ENCODE data around the gene CELF1.
"Not testable (repeated sequence)": the region's sequence is repeated elsewhere in the genome, so short reads cannot be mapped to it uniquely, and the experiment has no call there.

The CELF1 gene

GRCh38 chr11:47572715-47573255 lies 19.9 kb upstream of the CELF1 start:
- no peak for DNase-seq

DNA sequence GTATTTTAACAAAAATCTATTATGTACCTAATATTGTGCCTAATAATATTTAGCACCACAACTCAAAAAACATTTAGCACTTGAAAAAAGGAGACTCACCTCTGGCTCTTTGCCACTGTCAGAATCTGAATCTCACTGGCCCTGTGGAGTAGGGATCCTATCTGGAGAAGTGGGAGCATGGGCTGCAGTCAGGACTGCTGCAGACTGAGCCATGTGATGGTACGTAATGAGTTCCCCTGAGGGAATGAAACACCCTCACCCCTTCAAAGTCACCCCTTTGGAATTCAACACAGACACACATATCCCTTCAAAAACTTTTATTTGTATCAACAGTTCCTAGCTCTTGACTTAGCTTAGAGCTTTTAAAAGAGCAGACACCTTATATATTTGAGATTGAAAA lies 19.0 kb upstream of the CELF1 start:
- DNase-seq, result no peak

- no peak for DNase-seq
Measured at GRCh38 chr11:47571357-47571729, 18.4 kb upstream of the CELF1 start.

GRCh38 chr11:47570651-47571356 lies 17.9 kb upstream of the CELF1 start:
- no peak for DNase-seq

GRCh38 chr11:47569646-47570045 lies 16.7 kb upstream of the CELF1 start:
- DNase-seq, result no peak

- no peak for DNase-seq
Measured at GRCh38 chr11:47566149-47566698, 13.3 kb upstream of the CELF1 start.

GRCh38 chr11:47565340-47566148 lies 12.6 kb upstream of the CELF1 start, which contains the start of gene PTPMT1:
TSS of gene PTPMT1 (plus strand) at chr11:47565599. CDS start at chr11:47565623, 24 bp downstream.
- DNase-seq, result no peak

DNA sequence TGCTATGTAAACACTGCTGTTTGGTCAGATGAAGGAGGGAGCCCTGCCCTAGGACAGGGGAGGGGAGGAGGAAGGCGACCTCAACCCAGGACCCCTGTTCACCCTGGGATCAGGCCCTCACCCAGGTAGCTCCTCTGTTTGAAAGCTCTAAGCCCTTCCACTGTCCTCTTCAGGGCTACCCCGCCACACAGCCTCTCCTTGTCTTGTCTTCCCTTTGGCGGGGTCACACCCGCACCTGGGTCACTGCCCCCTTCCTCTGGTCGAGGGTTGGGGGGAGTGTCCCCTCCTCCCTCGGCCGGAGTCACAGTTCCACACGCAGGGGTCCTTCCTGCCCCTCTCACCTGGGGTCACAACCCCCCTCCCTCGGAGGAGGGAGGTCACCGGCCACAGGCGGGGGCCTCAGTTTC lies 12.0 kb upstream of the CELF1 start:
- DNase-seq, result no peak

- DNase-seq, result not testable (repeated sequence)
Measured at GRCh38 chr11:47564366-47564765, 11.4 kb upstream of the CELF1 start.

DNA sequence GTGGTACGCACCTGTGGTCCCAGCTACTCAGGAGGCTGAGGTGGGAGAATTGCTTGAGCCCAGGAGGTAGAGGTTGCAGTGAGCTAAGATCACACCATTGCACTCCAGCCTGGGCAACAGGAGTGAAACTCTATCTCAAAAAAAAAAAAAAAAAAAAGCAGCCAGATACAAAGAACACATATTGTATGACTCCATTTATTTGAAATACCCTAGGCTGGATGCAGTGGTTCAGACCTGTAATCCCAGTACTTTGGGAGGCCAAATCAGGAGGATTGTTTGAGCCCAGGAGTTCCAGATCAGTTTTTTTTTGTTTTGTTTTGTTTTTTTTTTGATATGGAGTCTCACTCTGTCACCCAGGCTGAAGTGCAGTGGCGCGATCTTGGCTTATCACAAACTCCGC lies 9.5 kb upstream of the CELF1 start:
- DNase-seq, result not testable (repeated sequence)

DNA sequence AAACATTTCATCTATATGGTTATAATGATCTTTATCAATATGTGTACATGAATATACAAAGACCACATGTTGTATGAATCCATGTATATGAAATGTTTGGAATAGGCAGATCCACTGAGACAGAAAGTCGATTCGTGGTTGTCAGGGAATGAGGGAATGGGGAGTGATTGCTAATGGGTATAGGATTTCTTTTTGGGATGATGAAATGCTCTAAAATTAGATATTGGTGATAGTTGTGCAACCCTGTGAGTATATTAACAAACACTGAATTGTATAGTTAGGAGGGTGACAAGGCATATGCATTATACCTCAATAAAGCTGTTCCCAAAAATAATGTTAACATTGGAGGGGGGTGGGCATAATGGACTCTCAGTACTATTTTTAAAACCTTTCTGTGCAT lies 7.5 kb upstream of the CELF1 start:
- DNase-seq, result no peak

- no peak for DNase-seq
Measured at GRCh38 chr11:47558695-47559094, 5.8 kb upstream of the CELF1 start.

DNA sequence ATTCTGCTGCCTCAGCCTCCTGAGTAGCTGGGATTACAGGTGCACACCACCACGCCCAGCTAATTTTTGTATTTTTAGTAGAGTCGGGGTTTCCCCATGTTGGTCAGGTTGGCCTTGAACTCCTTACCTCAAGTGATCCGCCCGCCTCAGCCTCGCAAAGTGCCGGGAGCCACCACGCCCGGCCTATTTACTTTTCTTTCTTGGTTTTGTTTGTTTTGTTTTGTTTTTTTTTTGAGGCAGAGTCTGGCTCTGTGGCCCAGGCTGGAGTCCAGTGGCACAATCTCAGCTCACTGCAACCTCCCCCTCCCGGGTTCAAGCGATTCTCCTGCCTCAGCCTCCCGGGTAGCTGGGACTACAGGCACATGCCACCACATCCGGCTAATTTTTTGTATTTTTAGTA lies 4.1 kb upstream of the CELF1 start:
- not testable (repeated sequence) for DNase-seq

DNA sequence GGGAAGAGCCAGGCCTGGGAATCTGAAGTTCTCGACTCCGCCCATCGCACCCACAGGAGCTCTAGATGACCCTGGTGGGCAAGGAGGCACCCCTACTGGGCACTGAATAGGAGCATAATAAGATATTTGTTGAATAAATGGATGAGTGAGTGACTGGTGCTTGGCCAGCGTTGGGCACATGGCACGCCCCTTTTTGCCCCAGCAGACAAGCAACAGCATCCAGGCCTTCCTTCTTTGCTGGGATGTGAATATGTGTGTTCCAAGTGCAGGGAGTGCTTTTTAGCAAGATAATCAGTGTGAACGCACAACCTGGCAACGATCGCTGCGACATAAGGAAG lies 443 bp upstream of the CELF1 start:
- DNase-seq, result no peak

- no peak for DNase-seq
Measured at GRCh38 chr11:47552056-47552565, 821 bp downstream of the CELF1 start.

DNA sequence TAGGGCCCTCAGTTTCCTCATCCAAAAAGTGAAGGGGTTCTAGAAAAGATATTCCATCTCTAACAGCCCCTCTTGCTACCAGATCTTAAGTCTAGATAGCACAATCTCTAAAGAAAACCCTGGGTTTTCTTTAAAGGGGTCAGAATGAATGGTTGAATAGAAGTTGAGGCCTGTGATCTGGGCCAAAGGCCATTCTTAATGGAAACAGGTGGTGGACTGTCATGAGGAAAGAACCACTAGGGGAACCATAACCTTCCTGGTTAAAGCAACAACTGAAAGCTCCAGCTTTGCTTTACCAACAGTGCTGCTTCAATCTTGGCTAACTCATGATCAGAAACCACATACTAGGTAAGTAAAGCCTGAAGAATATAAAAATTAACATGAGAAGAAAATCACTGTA lies 1.8 kb downstream of the CELF1 start:
- no peak for DNase-seq

DNA sequence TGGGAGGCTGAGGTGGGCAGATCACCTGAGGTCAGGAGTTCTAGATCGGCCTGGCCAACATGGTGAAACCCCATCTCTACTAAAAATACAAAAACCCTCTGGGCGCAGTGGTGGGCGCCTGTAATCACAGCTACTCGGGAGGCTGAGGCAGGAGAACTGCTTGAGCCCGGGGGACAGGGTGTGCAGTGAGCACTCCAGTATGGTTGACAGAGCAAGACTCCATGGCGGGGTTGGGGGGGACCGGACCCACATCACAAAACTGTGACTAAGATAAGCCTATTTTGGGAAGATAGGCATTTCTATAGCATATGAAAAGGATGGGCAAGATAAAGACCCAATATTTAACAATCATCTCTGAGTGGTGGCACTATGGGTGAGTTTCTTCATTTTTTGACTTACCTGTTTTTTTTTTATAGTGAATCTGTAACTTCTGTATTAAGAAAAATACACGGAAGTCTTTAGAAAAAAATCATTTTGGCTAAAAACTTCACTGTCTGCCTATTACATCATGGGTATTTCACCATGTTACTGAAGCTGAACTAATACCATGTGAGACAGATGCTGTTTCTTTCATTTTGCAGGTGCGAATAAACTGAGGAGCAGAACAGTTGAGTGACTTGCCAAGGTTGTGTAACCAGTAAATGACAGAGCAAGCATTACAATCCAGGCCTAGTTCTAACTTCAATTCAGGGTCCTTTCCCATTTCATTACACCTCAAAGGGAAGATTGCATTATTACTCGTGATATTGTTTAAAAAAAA lies 2.5 kb downstream of the CELF1 start:
- no peak for DNase-seq

DNA sequence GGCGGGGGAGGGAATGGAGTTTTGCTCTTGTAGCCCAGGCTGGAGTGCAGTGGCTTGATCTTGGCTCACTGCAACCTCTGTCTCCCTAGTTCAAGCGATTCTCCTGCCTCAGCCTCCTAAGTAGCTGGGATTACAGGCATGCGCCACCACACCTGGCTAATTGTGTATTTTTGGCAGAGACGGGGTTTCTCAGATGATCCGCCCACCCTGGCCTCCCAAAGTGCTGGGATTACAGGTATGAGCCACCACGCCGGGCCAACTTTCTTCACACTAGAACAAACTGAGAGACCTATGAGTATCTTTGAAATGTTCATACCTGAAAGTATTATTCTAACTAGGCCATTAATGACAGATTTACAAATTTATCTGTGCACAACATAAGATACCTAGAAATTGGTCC lies 6.7 kb downstream of the CELF1 start:
- DNase-seq, result not testable (repeated sequence)

- DNase-seq, result no peak
Measured at GRCh38 chr11:47545298-47545697, 7.6 kb downstream of the CELF1 start.

DNA sequence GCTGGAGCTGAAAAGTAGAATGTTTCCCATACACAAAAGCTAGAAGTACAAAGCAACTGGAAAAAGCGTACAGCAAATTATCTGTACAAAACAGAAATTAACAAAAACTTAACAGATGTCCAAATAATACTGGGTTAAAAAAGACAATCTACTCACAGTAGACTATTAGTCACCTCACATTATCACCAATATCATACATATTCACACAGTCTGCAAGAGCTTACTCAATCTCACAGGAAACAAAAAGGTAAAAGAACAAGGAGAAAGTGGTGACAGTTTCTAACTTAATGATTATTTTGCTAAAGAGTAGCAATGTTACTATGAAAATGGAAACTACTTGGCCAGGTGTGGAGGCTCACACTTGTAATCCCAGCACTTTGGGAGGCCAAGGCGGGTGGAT lies 11.9 kb downstream of the CELF1 start:
- DNase-seq, result no peak

GRCh38 chr11:47539681-47540039 lies 13.3 kb downstream of the CELF1 start:
- no peak for DNase-seq

DNA sequence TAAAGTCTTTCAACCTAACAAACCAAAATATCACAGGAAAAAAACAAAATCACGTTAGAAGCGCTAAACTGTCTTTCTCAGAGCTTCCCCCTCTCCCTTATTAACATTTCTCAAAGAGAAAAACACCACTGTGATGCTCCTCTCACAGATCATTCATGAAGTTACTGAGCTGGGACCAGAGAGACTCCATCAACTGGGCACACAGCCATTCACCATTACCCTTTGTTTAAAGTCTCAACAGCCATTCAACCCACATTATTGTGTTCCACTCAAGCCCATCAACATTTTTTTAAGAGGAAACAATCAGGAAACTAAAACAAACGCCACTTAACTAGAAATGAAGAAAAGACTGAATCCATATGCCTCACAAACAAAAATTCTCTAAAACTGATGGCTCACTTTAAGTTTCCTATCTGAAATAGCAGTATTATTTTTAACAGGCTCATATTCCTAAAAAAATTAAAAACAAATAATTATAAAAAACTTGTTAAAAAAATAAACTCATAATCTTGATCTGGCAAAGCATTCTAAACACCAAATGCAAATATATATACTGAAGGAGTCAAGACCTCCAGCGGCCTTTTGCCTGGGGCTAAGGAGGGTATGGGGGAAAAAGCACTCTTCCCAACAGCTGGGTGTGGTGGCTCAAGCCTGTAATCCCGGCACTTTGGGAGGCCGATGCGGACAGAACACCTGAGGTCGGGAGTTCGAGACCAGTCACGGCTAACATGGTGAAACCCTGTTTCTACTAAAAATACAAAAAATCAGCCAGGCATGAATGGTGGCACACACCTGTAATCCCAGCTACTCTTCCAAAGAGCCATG lies 14.0 kb downstream of the CELF1 start:
- DNase-seq, result no peak

Data from cortex of kidney (tissue), 1 donor.